ENCODE results near the gene FHIP2A.

The FHIP2A gene

DNA sequence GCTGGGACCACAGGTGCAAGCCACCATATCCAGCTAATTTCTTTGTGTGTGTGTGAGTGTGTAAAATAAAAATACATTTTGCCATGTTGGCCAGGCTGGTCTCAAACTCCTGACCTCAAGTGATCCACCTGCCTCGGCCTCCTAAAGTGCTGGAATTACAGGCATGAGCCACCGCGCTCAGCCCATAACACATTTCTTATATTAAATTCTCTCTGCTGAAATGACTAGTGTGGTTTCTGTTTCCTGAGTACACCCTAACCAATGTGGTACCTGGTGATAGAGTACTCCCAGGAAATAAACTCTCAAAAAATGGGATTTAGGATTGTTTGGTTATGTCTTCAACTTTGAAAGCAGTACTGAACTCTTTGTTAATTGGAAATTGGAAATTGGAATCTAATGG, 19.4 kb upstream of the FHIP2A start:
- Mint-ChIP-seq H3K27ac (no peak overlapping the region), H3K36me3 (no peaks in the 10 kb centered on the region), H3K4me3 (no peak overlapping the region), H3K27me3 (no peaks in the 10 kb centered on the region), H3K9me3 (no peaks in the 10 kb centered on the region), H3K4me1 (peaks cover 12% of the 10 kb centered on the region)

DNA sequence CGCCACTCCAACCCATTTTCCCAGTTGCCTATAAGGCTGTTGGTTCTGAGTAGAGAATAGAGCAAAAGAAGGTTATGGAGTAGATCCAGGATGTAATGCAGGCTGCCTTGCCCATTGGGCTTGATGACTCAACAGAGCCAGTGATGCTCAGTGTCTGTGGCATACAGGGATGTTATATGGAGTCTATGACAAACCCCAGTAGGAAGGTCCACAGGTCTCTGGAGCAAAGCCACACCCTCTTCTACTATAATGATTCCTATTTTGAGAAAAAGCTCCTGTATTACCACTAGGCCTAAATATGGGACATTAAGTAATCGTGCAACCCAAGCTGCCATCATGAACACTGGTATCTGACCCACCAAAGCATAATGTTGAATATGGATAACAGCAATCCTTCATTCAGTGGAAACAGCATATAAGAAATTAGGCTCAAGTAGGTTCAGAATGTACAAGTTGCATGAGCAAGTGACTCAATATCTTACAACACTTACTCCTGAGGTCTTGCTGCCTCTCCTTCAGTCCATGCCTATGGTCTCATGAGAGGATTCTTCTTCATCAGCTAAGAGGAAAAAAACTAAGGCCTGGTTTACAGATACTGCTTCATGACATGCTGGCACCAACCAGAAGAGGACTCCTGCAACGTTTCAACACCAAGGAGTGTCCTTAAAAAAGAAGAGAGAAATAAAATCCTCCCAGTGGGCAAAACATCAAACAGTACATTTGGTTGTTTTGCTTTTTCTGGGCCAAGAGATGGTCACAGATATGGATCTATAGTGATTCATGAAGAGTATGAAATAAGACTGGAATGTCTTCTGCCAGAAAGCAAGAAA, 14.8 kb upstream of the FHIP2A start:
- H3K9me3 Mint-ChIP-seq = no peaks in the 10 kb centered on the region
- H3K4me1 Mint-ChIP-seq = peaks cover 13% of the 10 kb centered on the region

DNA sequence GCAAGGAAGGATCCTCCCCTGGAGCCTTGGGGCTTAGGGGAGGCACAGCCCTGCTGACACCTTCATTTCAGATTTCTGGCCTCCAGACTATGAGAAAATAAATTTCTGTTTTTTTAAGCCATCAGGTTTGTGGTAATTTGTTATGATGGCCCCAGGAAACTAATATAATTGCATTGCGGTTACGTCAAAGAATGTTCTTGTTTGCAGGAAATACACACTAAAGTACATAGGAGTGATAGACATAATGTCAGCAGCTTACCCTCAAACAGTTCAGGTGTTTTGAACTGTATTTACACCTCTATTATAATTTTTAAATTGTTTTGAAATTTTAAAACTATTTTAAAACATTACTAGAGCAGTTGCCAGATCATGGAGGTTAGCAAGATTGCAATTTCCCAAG, 12.6 kb upstream of the FHIP2A start:
- Mint-ChIP-seq H3K27ac (no peak overlapping the region), H3K27me3 (no peaks in the 10 kb centered on the region), H3K4me3 (no peak overlapping the region), H3K4me1 (peaks cover 13% of the 10 kb centered on the region), H3K36me3 (no peaks in the 10 kb centered on the region), H3K9me3 (no peaks in the 10 kb centered on the region)

More for the DNA sequence above, 14.8 kb upstream of the FHIP2A start:
- Mint-ChIP-seq H3K27ac (no peak overlapping the region), H3K36me3 (no peaks in the 10 kb centered on the region), H3K27me3 (no peaks in the 10 kb centered on the region), H3K4me3 (no peak overlapping the region)

DNA sequence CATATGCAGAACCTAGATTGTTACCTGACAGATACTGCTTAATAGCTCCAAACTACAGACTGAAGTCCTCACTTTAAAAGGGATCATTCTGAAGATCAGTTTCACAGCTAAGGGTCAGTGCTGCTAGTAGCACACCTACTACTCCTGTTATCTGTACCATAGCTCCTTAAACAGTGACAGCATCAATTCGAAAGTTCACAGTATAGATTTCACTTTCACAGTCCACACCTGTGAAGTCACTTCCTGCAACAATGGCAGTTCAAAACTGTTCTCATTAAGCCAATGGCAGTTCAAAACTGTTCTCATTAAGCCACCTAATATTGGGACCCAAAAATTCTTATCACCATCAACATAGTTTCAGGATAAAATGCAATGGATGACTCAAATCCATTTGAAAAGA, 10.7 kb upstream of the FHIP2A start:
- Mint-ChIP-seq H3K4me1 (peaks cover 13% of the 10 kb centered on the region), H3K9me3 (no peaks in the 10 kb centered on the region), H3K27ac (no peak overlapping the region), H3K36me3 (no peaks in the 10 kb centered on the region), H3K27me3 (no peaks in the 10 kb centered on the region), H3K4me3 (no peak overlapping the region)

DNA sequence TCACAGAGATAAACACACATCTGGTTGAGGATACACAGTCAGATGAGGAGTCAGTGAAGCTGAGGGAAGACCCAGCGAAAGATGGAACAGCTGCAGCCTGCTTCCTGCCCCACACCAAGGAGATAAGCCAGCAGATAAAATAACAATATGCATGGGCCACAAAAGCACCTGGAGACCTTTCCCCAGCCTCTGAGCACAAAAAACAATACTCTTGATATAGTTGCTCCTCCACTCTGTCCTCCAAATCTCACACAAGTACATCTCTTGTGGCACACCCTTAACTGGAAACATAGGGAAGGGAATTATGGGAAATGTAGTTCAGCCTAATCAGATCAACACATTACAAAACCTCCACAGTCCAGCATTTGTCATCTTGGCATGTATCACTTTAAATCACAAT, 9.7 kb upstream of the FHIP2A start:
- Mint-ChIP-seq H3K9me3 (no peaks in the 10 kb centered on the region), H3K4me3 (no peak overlapping the region), H3K4me1 (peaks cover 13% of the 10 kb centered on the region), H3K36me3 (no peaks in the 10 kb centered on the region), H3K27ac (no peak overlapping the region), H3K27me3 (no peaks in the 10 kb centered on the region)

DNA sequence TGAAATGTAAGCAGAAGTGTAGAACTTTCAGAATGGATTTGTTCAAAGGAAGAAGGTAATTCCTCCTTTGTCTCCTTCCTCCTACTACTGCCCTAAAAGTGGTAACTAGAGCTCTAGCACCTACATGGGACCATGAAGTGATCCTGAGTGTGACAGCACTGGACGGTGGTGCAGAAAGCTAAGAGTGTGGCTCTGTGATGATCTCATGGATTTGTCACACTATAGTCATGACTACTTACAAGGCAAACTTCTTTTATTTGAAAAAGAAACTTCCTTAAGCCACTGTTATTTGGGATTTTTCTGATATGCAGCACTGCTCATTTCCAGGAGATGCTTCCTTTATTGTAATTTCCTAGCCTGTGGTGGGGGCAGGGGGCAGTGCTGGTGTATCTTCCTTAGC, 5.8 kb upstream of the FHIP2A start:
- H3K36me3 Mint-ChIP-seq = no peaks in the 10 kb centered on the region
- no peaks in the 10 kb centered on the region for H3K9me3 Mint-ChIP-seq
- peaks cover 10% of the 10 kb centered on the region for H3K4me1 Mint-ChIP-seq
- H3K4me3 Mint-ChIP-seq = no peak overlapping the region
- no peak overlapping the region for H3K27ac Mint-ChIP-seq
- H3K27me3 Mint-ChIP-seq = peaks cover 1% of the 10 kb centered on the region

DNA sequence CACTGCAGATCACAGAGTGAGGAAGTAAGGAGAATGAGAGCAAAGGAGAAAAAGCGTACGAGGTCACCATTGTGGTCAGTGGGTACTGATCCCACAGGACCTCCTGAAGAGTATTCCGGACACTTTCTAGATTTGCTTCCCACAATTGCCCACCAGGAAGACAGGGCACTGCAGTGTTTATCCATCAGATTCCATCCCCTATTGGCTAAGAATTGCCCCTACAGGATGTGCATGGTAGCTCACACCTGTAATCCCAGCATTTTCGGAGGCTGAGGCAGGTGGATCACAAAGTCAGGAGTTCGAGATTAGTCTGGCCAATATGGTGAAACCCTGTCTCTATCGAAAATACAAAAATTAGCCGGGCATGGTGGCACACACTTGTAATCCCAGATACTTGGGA, 5.3 kb upstream of the FHIP2A start:
- H3K4me3 Mint-ChIP-seq = no peak overlapping the region

DNA sequence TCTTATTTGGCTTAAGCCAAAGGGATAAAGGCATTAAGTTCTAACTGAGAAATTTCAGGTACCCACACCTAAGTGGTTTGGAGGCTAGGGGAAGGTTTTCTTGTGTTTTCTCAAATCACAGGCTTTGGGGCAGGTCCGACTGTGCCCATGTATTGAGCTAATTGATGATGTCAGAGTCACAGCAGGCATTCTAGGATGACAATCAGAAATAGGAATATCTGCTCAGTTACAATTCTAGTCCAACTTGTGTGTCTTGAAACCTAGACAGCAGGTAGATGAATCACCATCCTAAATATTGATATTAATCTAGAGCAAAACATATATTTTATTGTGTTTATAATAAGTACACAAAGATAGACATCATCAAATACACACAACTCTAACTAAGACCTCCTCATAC, 2.3 kb upstream of the FHIP2A start:
- no peaks in the 10 kb centered on the region for H3K36me3 Mint-ChIP-seq
- H3K9me3 Mint-ChIP-seq = no peaks in the 10 kb centered on the region
- no peak overlapping the region for H3K4me3 Mint-ChIP-seq
- peaks cover 24% of the 10 kb centered on the region for H3K4me1 Mint-ChIP-seq
- H3K27me3 Mint-ChIP-seq = peaks cover 1% of the 10 kb centered on the region
- no peak overlapping the region for H3K27ac Mint-ChIP-seq

More for the DNA sequence above, 5.3 kb upstream of the FHIP2A start:
- Mint-ChIP-seq H3K36me3 (no peaks in the 10 kb centered on the region), H3K9me3 (no peaks in the 10 kb centered on the region), H3K4me1 (peaks cover 10% of the 10 kb centered on the region), H3K27ac (no peak overlapping the region), H3K27me3 (peaks cover 1% of the 10 kb centered on the region)

DNA sequence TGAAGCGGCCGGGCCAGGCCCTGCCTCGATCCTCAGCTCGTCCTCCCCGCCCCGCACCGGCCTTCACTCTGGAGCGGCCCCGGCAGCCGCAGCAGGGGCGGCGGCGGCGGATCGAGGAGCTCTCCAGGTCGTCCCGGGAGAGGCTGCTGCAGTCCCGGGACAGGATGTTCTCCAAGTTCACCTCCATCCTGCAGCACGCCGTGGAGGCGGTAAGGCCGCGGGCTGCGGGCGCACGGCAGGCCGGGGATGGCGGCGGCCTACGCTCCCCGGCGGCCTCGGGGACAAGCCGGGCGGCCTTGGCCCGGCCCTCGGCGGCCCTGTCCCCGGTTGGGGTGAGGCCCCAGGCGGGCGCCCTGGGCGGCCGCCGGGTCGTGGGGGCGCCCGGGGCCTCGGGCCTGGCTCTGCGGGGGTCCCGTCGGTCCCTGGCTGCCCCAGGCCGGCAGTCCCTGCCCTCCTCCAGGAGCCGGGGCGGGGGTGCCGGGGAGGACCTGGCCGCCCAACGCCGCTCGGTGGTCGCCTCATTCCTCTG, 399 bp downstream of the FHIP2A start:
- Mint-ChIP-seq H3K27me3 (peaks cover 1% of the 10 kb centered on the region), H3K4me3 (peak overlapping the region; percentile 96), H3K9me3 (no peaks in the 10 kb centered on the region), H3K4me1 (peaks cover 44% of the 10 kb centered on the region), H3K36me3 (peaks cover 2% of the 10 kb centered on the region), H3K27ac (peak overlapping the region; percentile 95)

DNA sequence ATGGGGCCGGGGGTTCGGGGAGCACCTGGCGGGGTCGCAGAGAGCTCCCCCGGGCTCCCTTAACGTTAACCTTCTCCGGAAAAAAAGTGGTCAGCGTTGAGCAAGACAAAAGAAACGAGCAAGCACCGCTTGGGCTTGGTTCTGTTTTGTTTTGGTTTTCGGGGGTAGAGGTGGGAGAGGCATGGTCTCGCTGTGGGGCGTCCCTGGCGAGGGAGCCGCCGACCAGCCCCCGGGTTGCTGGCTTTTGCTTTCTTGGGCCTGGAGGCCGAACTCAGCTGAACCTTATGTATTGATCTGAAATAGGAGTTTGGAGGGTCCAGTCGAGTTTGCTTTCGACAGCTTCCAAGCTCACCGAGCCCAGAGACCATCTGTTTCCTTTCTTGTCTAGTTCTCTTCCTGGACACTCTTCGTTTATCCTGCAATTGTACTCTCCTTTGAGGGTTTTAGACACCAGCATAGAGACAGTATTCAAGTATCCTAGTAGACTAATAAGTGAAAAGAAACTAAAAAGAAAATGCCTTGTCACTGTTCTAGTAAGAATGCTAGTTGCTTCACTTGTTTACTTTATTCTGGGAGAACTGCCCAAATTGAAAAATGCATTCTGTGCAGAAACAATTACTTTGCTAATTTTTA, 980 bp downstream of the FHIP2A start:
- peak overlapping the region; percentile 96 for H3K4me3 Mint-ChIP-seq
- H3K27ac Mint-ChIP-seq = peak overlapping the region; percentile 95
- peaks cover 1% of the 10 kb centered on the region for H3K27me3 Mint-ChIP-seq
- peaks cover 2% of the 10 kb centered on the region for H3K36me3 Mint-ChIP-seq
- H3K9me3 Mint-ChIP-seq = no peaks in the 10 kb centered on the region
- H3K4me1 Mint-ChIP-seq = peaks cover 48% of the 10 kb centered on the region

DNA sequence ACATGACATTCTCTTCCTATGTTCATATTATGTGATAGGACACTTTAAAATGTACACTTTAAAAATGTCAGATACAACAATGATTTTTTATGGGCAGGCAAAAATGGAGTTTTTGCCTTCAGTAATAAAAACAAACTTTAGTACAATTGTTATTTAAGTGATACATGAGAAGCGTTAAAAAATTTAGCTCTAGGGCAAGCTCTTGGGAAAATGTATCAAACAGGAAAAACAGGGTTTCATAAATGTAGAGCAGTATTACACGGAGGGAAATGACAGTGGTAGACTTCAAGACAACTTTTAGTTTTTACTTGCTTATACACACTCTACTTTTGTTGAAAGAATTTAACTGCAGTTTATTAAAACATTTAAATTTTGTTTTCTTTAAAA, 1.5 kb downstream of the FHIP2A start:
- Mint-ChIP-seq H3K27ac (peak overlapping the region; percentile 95), H3K4me1 (peaks cover 48% of the 10 kb centered on the region), H3K9me3 (no peaks in the 10 kb centered on the region), H3K4me3 (peak overlapping the region; percentile 96), H3K36me3 (peaks cover 2% of the 10 kb centered on the region), H3K27me3 (no peaks in the 10 kb centered on the region)

DNA sequence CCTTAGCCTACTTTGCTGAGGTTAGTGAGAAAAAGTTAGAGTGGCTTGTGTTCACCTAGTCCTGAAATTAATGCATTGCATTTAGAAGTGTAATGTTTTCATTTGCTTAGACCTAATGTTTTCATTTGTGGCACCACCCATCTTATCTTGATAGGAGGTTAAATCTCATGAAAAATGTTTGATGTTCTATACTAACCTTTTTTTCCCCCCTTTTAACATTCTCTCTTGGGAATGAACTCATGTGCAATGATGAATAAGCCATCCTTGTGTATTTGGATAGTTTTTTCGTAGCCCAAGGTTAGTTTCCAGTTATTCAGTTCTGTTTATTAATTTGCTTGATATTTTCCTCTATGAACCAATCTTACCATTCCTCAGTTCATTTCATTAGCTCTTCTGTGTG, 2.8 kb downstream of the FHIP2A start:
- no peak overlapping the region for H3K27ac Mint-ChIP-seq
- peaks cover 5% of the 10 kb centered on the region for H3K36me3 Mint-ChIP-seq
- H3K4me1 Mint-ChIP-seq = peaks cover 59% of the 10 kb centered on the region
- no peaks in the 10 kb centered on the region for H3K27me3 Mint-ChIP-seq
- no peaks in the 10 kb centered on the region for H3K9me3 Mint-ChIP-seq
- peak overlapping the region; percentile 51 for H3K4me3 Mint-ChIP-seq

DNA sequence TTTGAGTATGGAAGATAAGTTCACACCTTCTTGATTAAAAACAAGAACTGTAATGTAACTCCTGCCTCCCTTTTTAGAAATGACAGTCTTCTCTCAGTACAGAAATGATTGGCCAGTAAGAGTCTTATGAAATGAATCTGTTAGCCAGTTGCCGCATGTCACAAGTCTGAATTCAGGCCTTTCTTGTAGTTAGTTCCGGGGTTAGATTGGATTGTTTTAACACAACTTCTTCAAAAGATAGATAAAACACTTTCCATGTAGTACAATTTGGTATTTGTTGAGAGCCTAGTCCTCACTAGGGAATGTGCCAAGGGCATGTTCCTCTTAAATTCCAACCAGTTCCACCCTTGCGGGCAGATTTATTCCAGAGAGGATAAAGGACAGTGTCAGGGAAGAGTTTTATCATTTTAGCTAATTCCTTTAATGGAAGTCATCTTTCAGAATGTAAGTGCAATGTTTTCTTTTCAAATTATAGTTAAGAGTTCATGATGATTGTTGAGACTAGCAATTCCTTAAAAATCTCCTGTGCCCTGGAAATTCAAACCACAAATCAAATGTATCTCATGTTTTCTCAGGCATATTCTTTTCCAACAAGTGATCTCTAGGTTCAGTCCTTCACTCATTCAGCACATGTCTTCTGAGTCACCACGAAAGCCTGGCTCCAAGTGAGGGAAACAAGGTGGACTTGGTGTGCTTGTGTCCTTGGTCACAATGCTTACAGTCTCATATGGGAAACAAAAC, 4.1 kb downstream of the FHIP2A start:
- H3K9me3 Mint-ChIP-seq = no peaks in the 10 kb centered on the region
- H3K4me3 Mint-ChIP-seq = no peak overlapping the region
- H3K27me3 Mint-ChIP-seq = no peaks in the 10 kb centered on the region
- H3K4me1 Mint-ChIP-seq = peaks cover 63% of the 10 kb centered on the region
- peak overlapping the region; percentile 2 for H3K27ac Mint-ChIP-seq
- H3K36me3 Mint-ChIP-seq = peaks cover 5% of the 10 kb centered on the region

DNA sequence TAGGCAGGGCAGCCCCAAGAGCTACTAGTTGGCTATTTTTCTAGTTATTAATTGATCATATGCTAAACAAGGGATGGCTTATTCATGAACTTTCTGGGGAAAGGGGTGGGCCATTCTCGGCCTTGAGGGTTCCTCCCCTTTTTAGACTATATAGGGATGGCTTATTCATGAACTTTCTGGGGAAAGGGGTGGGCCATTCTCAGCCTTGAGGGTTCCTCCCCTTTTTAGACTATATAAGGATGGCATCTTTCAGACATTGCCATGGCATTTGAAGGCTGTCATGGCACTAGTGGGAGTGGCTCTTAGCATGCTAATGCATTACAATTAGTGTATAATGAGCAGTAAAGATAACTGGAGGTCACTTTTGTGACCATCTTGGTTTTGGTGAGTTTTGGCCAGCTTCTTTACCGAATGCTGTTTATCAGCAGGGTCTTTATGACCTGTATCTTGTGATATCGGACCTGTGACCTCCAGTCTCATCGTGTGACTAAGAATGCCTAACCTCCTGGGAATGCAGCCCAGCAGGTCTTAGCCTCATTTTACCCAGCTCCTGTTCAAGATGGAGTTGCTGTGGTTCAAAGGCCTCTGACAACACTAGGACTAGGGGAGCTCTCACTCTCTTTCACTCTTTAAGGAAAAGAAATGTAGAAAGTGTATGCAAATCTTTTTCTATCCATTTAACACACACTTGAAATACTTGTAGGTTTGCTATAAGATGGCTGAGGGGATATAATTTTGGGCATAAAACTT, 7.8 kb downstream of the FHIP2A start:
- H3K4me1 Mint-ChIP-seq = peaks cover 40% of the 10 kb centered on the region
- H3K27me3 Mint-ChIP-seq = no peaks in the 10 kb centered on the region
- peaks cover 10% of the 10 kb centered on the region for H3K36me3 Mint-ChIP-seq
- H3K27ac Mint-ChIP-seq = no peak overlapping the region
- H3K4me3 Mint-ChIP-seq = no peak overlapping the region
- H3K9me3 Mint-ChIP-seq = no peaks in the 10 kb centered on the region

DNA sequence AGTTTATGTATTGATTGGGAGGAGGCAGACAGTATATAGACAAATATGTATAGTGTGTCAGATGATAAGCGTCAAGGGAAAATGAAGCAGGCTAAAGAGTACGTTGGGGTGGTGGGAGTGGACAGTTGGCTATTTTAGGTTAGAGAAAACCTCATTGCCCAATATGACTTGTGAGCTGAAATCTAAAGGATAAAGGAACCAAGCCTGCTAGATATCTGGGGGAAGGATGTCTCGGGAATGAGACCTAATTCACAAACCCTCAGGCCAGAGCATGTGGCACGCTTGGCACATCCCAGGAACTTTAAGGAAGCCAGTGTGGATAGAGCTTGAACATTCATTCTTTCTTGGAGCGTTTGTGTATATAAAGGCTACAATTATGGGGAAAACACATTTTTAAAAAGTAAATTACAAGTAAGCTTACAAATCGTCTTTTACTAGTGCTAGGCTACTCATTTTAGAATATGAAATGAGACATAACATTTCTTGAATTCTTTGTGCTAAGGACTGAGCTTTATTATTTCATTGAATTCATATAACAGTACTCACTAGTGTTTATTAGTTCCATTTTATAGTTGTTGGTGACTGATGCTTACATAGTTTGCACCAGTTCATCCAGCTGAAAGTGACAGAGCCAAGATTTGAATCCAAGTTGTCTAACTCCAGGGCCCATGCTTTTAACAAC, 9.7 kb downstream of the FHIP2A start:
- peaks cover 24% of the 10 kb centered on the region for H3K4me1 Mint-ChIP-seq
- H3K27ac Mint-ChIP-seq = no peak overlapping the region
- no peak overlapping the region for H3K4me3 Mint-ChIP-seq
- peaks cover 9% of the 10 kb centered on the region for H3K36me3 Mint-ChIP-seq
- H3K27me3 Mint-ChIP-seq = no peaks in the 10 kb centered on the region
- no peaks in the 10 kb centered on the region for H3K9me3 Mint-ChIP-seq
